HG03558 (cell line): ENCODE results near the gene DCUN1D4.

Source experiments
- ATAC-seq: cut with Tn5 transposase; IDR thresholded peaks from one replicate; pipeline ENCODE4 v1.9.1; 2021; ENCODE audit warnings: moderate number of reproducible peaks; ENCODE audit not compliant: unreplicated experiment; ENCODE audit errors: extremely low read depth

The DCUN1D4 gene

GRCh38 chr4:51842554-51843308, at the start of gene DCUN1D4:
Gene DCUN1D4, plus strand, starts transcription at chr4:51843153. Its CDS starts 90 bp downstream, at chr4:51843243.
- peak; percentile 90 for ATAC-seq

DNA sequence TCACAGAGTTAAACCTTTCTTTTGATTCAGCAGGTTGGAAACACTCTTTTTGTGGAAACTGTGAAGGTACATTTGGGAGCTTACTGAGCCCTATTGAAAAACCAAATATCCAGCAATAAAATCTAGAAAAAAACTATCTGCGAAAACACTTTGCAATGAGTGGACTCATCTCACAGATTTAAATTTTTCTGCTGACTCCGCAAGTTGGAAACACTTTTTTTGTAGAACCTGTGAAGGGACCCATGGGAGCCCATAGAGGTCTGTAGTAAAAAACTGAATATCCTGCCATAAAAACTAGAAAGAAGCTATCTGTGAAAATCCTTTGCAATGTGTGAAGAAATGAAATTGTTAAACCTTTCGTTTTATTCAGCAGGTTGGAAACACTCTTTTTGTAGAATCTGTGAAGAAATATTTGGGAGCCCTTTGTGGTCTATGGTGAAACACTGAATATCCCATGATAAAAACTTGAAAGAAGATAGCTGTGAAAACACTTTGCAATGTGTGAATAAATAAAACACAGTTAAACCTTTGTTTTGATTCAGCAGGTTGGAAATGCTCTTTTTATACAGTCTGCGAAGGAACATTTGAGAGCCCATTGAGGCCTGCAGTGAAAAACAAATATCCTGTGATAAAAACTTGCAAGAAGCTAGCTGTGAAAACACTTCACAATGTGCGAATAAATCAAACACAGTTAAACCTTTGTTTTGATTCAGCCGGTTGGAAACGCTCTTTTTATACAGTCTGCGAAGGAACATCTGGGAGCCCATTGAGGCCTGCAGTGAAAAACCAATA, 22.3 kb upstream of the DCUN1D4 start:
- ATAC-seq = no peak

GRCh38 chr4:51825341-51825740, 17.6 kb upstream of the DCUN1D4 start:
- no peak for ATAC-seq

DNA sequence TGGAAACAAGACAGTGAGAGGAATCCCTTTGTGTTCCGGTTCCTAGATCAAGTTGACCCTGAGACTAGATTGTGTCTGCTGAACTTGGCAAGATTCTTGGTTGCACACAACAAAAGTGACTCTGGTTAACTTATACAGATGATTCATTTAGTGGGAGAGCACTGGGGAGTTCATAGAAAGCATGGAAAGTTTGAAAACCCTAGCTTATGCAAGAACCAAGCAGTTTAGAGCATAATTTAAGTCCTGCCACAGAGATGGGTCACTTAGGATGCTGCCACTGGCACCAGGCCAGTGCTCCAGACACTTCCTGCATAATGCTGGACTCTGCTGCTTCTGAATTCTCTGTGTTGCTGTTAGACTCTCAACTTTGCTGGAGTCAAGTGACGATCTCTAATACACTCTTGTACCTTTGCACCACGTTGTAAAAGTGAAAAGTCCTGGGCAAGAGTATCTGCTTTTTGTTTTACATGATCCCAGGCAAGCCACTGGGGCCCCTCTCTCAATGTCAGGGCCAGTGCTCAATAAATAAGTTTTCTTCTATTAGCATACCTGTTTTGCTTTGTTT, 12.7 kb upstream of the DCUN1D4 start:
- ATAC-seq = no peak

DNA sequence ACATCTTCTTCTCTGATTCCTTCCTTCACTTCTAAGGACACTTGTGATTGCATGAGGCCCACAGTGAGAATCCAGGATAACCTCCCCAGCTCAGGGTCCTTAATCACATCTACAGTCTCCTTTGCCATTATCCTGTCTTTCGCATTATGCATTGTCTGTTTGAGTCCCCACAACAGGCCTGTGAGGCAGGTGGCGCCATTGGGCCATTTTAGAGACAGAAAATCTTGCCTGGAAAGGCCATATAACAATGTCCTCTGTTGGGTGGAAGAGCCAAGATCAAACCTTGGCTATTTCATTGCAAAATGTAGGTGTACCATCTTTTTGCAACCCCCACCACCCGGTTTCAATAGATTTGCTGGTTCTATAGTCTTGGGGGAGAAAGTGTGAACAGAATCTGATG, 11.8 kb upstream of the DCUN1D4 start:
- no peak for ATAC-seq

- no peak for ATAC-seq
Observed at GRCh38 chr4:51833236-51833635, 9.7 kb upstream of the DCUN1D4 start.

GRCh38 chr4:51835079-51835478, 7.9 kb upstream of the DCUN1D4 start:
- no peak for ATAC-seq

GRCh38 chr4:51835855-51836254, 7.1 kb upstream of the DCUN1D4 start:
- no peak for ATAC-seq

DNA sequence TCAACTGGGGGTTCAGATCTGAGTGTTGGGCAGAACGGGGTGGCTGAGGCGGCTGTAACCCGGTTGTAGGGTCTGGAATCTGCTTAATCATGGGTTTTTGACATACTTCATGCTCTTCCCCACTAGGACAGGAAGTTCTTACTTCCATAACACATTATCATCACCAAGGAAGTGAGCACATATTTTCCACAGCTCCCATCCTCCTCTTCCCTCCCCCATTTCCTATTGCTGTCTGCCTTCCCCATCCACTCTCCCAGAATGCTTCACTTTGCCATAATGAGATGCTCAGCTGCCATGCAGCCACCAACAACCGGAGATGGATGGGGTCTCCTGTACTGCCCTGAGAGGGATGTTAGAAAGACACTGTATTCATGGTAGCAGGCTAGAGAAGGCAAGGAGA, 6.4 kb upstream of the DCUN1D4 start:
- no peak for ATAC-seq

GRCh38 chr4:51840781-51841180, 2.2 kb upstream of the DCUN1D4 start:
- ATAC-seq = no peak

- ATAC-seq = no peak
Observed at GRCh38 chr4:51842167-51842553, 793 bp upstream of the DCUN1D4 start.

DNA sequence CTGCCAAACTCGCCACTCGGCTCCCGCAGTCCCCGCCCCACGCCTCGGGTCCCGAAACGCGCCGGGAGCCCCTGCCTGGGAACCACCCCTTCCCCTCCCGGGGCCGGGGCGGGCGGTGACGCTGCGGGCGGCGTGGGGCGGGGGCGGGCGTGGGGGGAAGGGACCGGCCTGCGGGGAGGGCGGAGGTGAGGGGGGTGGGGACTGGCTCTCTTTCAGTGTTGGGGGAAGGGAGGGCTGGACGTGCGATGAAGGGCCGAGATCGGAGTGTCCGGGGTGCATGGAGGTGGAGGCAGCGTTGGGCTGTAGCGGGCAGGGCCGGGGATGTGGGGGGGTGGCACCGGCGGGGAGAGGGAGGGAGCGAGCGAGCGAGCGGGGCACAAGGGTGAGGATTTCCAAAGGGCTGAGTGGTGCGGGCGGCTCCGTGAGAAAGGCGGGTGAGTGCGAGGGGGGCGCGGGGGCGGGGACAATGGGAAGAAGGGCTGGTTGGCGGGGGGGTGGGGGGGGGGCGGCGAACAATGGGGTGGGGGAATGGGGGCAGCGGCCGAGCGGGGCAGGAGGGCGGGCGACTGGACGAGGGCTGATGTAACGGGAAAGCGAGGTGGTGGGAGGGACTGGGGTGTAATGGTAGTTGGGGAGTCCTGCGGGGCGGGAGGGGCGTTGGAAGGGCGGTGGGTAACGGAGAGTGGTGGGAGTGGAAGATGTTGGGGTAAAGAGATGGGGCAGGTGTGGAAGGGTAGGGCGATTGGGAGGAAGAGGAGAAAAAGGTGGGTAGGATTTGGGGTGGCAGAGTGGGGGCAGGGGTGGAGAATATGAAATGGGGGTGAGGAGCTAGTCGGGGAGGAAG, 578 bp downstream of the DCUN1D4 start:
- ATAC-seq = peak; percentile 0

DNA sequence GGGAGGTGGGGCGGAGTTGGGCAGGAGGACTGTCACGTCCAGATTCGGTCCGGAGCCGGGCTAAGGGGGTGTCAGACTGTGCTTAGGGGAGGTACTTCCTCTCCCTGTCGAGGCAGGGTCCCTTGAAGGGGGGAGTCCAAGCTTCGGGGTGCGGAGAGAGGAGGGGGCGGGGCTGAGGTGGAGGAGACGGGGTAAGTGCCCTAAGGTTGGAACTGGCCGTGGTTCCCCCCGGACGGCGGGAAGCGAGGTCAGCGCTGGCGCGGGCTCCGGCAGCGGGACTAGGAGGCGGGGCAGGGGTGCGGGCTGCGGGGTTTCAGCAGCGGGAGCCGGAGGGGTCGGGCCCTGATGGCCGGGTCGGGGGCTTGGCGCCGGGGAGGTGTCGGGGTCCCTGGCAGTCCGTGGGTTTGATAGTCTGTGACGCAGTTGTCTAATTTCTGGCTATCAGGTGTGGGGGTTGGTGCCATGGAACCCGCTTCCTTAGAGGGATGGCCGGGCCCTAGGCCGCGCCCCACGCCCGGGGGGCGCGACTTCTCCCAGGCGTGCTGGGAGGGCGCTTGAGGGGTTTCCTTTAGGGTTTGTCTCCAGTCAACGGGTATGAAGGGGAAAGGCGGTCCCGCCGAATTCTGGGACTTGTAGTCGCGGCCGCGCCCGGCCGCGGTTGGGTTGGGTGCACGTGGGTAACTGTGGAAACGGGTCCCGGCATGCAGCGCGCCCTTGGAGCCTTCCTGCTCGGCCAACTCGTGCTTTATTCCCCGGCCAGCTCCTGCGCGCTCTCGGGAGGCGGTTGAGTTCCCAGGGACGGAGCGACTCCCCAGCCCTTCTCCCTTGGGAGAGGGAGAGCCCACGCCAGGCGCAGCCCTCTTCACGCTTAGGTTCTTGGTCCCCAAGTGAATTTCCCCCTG, 1.5 kb downstream of the DCUN1D4 start:
- peak; percentile 27 for ATAC-seq

DNA sequence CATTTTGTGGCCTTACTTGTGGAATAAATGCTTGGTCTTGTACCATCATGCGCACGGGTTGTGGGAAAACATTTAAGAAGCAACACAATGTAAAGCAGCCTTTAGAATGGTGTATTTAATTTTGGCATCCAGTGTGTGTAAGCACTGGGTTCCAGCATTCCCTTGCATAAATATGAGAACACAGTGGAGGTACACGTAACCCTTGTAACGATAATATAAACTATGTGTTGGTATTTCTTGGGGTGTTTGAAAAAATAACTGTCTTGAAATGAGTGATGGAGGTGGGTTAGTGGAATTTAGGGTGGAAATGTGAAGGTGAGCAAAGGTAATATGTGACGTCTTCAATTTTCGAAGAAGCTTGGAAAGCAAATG, 2.1 kb downstream of the DCUN1D4 start:
- no peak for ATAC-seq

DNA sequence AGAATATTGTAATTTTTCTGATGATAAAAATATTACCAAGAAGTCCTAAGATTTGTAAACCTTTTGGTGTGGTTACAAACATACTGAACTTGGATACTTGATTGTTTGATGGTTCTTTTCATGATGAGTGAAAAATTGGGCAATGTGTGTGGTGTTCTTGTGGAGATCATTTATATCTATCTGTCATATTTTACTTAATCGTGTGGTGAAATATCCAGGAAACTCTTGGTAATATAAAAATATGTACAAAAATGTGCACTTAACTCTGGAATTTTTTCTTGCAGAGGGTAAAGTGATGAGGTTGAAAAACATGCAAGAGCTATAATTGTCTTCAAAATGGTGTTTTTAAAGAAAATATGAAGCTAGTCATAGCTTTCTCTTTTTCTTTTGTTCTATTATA, 2.8 kb downstream of the DCUN1D4 start:
- no peak for ATAC-seq

DNA sequence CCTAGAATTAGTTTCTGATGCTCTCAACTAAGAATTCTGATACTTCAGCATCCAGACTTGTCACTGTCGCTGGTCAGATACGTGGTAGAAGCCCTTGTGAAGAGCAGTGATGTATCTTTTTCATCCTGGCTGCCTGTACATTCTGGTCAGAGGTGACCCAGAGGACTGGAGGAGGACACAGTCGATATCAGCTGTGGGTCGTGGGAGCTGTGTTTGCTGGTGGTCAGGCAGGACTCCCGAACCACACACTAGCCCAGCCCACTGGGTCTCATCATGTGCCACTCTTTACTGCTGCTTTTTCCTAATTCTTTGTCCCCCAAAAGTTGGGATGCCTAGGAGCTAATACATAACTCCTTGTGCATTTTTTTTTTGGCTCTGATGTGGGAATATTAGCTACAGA, 6.5 kb downstream of the DCUN1D4 start:
- ATAC-seq = no peak

- no peak for ATAC-seq
Observed at GRCh38 chr4:51850294-51850693, 7.3 kb downstream of the DCUN1D4 start.

- ATAC-seq = no peak
Observed at GRCh38 chr4:51851090-51851936, 8.4 kb downstream of the DCUN1D4 start.

- no peak for ATAC-seq
Observed at GRCh38 chr4:51851937-51852290, 9.0 kb downstream of the DCUN1D4 start.
